HCT116 (cell line): ENCODE measurements around the gene IGFBP4. TPM values are rescaled to one million over a fixed set of nuclear protein-coding genes. Genes with fewer than 3 reads are reported as not detected.

Experiments used
- ATAC-seq: fragments of 200-7000 bp; cut with Tn5 transposase; 2 replicates; pipeline ENCODE4 v1.9.1; 2020; ENCODE audit warnings: mild to moderate bottlenecking, moderate library complexity
- BruUV-seq: library from RNA; stranded (reverse); fragments of 400-500 nt; replicated peaks from 2 replicates; lab custom pipeline; 2021; lab: Mats Ljungman, UMichigan
- CTCF ChIA-PET: fragments of 300-600 bp; sonication (Branson Sonifier 250); formaldehyde crosslinking; loops from one replicate; lab custom pipeline; 2021; ENCODE audit warnings: antibody characterized with exemption; lab: Charles Lee
- POLR2A ChIA-PET: fragments of 300-600, 350-600 bp; sonication (Branson Sonifier 250); formaldehyde crosslinking; loops from one replicate; lab custom pipeline; 2021; ENCODE audit warnings: antibody characterized with exemption; lab: Charles Lee
- RAD21 ChIA-PET, 2 experiments: fragments of 300-600 bp; sonication (Branson Sonifier 250); formaldehyde crosslinking; loops; one replicate each; lab custom pipeline; 2023; ENCODE audit warnings: low total read pairs in 2 of 2; ENCODE audit not compliant: uncharacterized antibody in 2 of 2, unreplicated experiment in 2 of 2, low non-redundant PET in 1 of 2; lab: Charles Lee
- DNase-seq: peaks from one replicate; pipeline ENCODE4 v3.0.0-alpha.2; 2010; ENCODE audit warnings: low read depth, low spot score
- H2AFZ ChIP-seq: fragments of 200-600 bp; shearing (Covaris generic), sonication (generic); 2 replicates; pipeline ENCODE4 v1.6.1; 2017; ENCODE audit warnings: low read depth, mixed run types, mixed read lengths, antibody characterized with exemption, low read length; ENCODE audit not compliant: poor library complexity, severe bottlenecking
- H3K27ac ChIP-seq: 2 replicates; pipeline ENCODE4 v1.5.1; 2012; ENCODE audit warnings: low read depth, low read length
- H3K27me3 ChIP-seq: fragments of 200-600 bp; sonication (generic); 2 replicates; pipeline ENCODE4 v1.6.1; 2016; ENCODE audit warnings: mixed run types, low read length, mixed read lengths; ENCODE audit not compliant: insufficient read depth
- H3K36me3 ChIP-seq, 2 experiments: fragments of 200-500 bp in 1 of 2; fragments of 200-600 bp in 1 of 2; sonication (Bioruptor generic) in 1 of 2; sonication (generic) in 1 of 2; 2 replicates each; pipeline versions ENCODE4 v1.5.1 to v1.6.1; 2014 to 2016; ENCODE audit warnings: low read length in 2 of 2, inconsistent platforms in 1 of 2, mixed read lengths in 1 of 2, mixed run types in 1 of 2; ENCODE audit not compliant: insufficient read depth in 2 of 2, control insufficient read depth in 1 of 2
- H3K4me1 ChIP-seq, 2 experiments: fragments of 200-600 bp in 1 of 2; sonication (generic) in 1 of 2; 2 replicates each; pipeline versions ENCODE4 v1.5.1 to v1.6.1; 2012 to 2017; ENCODE audit warnings: low read length in 2 of 2, inconsistent platforms in 1 of 2, mild to moderate bottlenecking in 1 of 2, mixed read lengths in 1 of 2, mixed run types in 1 of 2, moderate library complexity in 1 of 2; ENCODE audit not compliant: insufficient read depth in 2 of 2, control insufficient read depth in 1 of 2
- H3K4me2 ChIP-seq: fragments of 200-600 bp; sonication (generic); 2 replicates; pipeline ENCODE4 v1.6.1; 2017; ENCODE audit warnings: mixed run types, low read length, mixed read lengths
- H3K4me3 ChIP-seq, 2 experiments: fragments of 200-600 bp in 1 of 2; sonication (generic) in 1 of 2; replicated peaks in 1 of 2; 2 replicates each; pipeline ENCODE4 v1.5.1; 2011 to 2016; ENCODE audit warnings: low read length in 2 of 2, control low read depth in 1 of 2, low read depth in 1 of 2, mild to moderate bottlenecking in 1 of 2, mixed read lengths in 1 of 2, mixed run types in 1 of 2
- H3K79me2 ChIP-seq: fragments of 200-600 bp; sonication (generic); 2 replicates; pipeline ENCODE4 v1.6.1; 2017; ENCODE audit warnings: mild to moderate bottlenecking, mixed run types, low read length, moderate library complexity, mixed read lengths; ENCODE audit not compliant: insufficient read depth
- H3K9ac ChIP-seq: fragments of 200-600 bp; sonication (generic); 2 replicates; pipeline ENCODE4 v1.6.1; 2016; ENCODE audit warnings: low read length, mixed read lengths
- H3K9me2 ChIP-seq: fragments of 200-600 bp; sonication (generic), shearing (Covaris generic); 2 replicates; pipeline ENCODE4 v1.6.1; 2017; ENCODE audit warnings: mixed run types, mild to moderate bottlenecking, moderate library complexity; ENCODE audit not compliant: insufficient read depth
- H3K9me3 ChIP-seq, 2 experiments: fragments of 200-500 bp in 1 of 2; fragments of 200-600 bp in 1 of 2; sonication (Bioruptor generic) in 1 of 2; sonication (generic) in 1 of 2; 2 replicates each; pipeline ENCODE4 v1.6.1; 2014 to 2017; ENCODE audit warnings: low read length in 2 of 2, mixed read lengths in 2 of 2, inconsistent platforms in 1 of 2, low read depth in 1 of 2, mild to moderate bottlenecking in 1 of 2, mixed run types in 1 of 2, moderate library complexity in 1 of 2; ENCODE audit not compliant: control insufficient read depth in 1 of 2, insufficient read depth in 1 of 2
- H4K20me1 ChIP-seq: fragments of 200-600 bp; sonication (generic), shearing (Covaris generic); 2 replicates; pipeline ENCODE4 v1.6.1; 2017; ENCODE audit warnings: mixed run types, mild to moderate bottlenecking, moderate library complexity; ENCODE audit not compliant: insufficient read depth
- ATF3 ChIP-seq: IDR thresholded peaks from 2 replicates; pipeline ENCODE4 v1.6.1; 2012
- CTCF ChIP-seq, 3 experiments: fragments of 200-600 bp in 1 of 3; sonication (generic) in 1 of 3; IDR thresholded peaks in 2 of 3; conservative IDR thresholded peaks in 1 of 3; 2 replicates each; pipeline ENCODE4 v1.5.1; 2012 to 2017; ENCODE audit warnings: low read depth in 2 of 3, low read length in 2 of 3, antibody characterized with exemption in 1 of 3, borderline replicate concordance in 1 of 3, control low read depth in 1 of 3, mild to moderate bottlenecking in 1 of 3, mixed read lengths in 1 of 3, mixed run types in 1 of 3, moderate library complexity in 1 of 3; ENCODE audit not compliant: insufficient read depth in 1 of 3
- EGR1 ChIP-seq: IDR thresholded peaks from 2 replicates; pipeline ENCODE4 v1.6.1; 2012; ENCODE audit warnings: low read depth
- EZH2 ChIP-seq: fragments of 200-600 bp; sonication (generic); IDR thresholded peaks from 2 replicates; pipeline ENCODE4 v1.6.1; 2017; ENCODE audit warnings: antibody characterized with exemption, mixed run types
- FOSL1 ChIP-seq: IDR thresholded peaks from 2 replicates; pipeline ENCODE4 v1.6.1; 2012; ENCODE audit warnings: low read depth
- JUND ChIP-seq: IDR thresholded peaks from 2 replicates; pipeline ENCODE4 v1.6.1; 2012
- POLR2AphosphoS5 ChIP-seq: IDR thresholded peaks from 2 replicates; pipeline ENCODE4 v1.6.1; 2011; ENCODE audit warnings: mild to moderate bottlenecking, low read depth, low read length, moderate library complexity
- RAD21 ChIP-seq: IDR thresholded peaks from 2 replicates; pipeline ENCODE4 v1.6.1; 2012; ENCODE audit warnings: low read depth, mild to moderate bottlenecking
- SIN3A ChIP-seq: IDR thresholded peaks from 2 replicates; pipeline ENCODE4 v1.6.1; 2012; ENCODE audit warnings: low read depth
- ZFX ChIP-seq: fragments of 450-650 bp; IDR thresholded peaks from 2 replicates; pipeline ENCODE4 v1.6.1; 2017
- intact Hi-C: fragments of 100-400 bp; cut with micrococcal nuclease; formaldehyde crosslinking; loops from 2 replicates; pipeline ENCODE4 v1.10.0; 2022
- total RNA-seq: library from RNA; stranded (reverse); gene quantifications from one replicate; pipeline ENCODE4 v1.2.1, GENCODE V29; 2021; ENCODE audit not compliant: unreplicated experiment

The IGFBP4 gene
- total RNA-seq, 1 experiment from 2014 or later, result 2.0 TPM

DNA sequence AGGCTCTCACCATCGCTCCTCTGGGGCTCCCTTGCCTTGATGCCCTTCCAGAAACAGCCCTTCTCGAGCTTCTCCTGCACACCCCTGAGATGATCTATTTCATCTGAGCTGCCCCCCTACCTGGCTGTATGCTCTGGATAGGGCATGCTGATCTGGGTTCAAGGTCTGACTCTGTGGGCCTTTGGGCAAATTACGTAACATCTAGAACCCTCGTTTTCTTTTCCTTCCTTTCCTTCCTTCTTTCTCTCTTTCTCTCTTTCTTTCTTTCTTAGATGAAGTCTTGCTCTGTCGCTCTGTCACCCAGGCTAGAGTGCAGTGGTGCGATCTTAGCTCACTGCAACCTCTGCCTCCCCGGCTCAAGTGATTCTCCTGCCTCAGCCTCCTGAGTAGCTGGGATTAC, 37.9 kb downstream of the IGFBP4 start (continued):
- TF ChIP-seq CTCF (IDR thresholded peaks at IDR 0.05 in 2 of 3, conservative IDR thresholded peaks at IDR 0.05 in 1 of 3; ENCODE audit: borderline replicate concordance in 1 of 3, insufficient read depth in 1 of 3, low read depth in 2 of 3, low read length in 2 of 3) (no peak), JUND (no peak), POLR2AphosphoS5 (no peak), ATF3 (no peak), RAD21 (no peak), FOSL1 (no peak), EGR1 (no peak), ZFX (no peak)

GRCh38 chr17:40482722-40483121, 39.5 kb downstream of the IGFBP4 start:
- H3K27me3 ChIP-seq, result no peaks in the 10 kb centered on the region
- peaks cover 4 to 14% of the 10 kb centered on the region in 2 experiments; a peak in 3 of 4 replicates for H3K36me3 ChIP-seq
- POLR2A ChIA-PET, result interaction anchor here (1.0 kb wide), 1 partner anchor 16 kb away, joined by 3 read pairs; no protein-coding TSS in a partner anchor
- H3K4me3 ChIP-seq, result no peak overlapping the region
- no peaks in the 10 kb centered on the region for H3K9me3 ChIP-seq
- H3K4me2 ChIP-seq, result peak overlapping the region; percentile 51
- H3K9me2 ChIP-seq, result no peaks in the 10 kb centered on the region
- TF ChIP-seq POLR2AphosphoS5 (no peak), ZFX (no peak), SIN3A (no peak), JUND (no peak), EZH2 (no peak)
- no TSS peak for BruUV-seq
- DNase-seq (no peak), ATAC-seq (peak; percentile 13)
- H3K9ac ChIP-seq, result peak overlapping the region; percentile 19
- RAD21 ChIA-PET, result no interaction called here
- peaks cover 71 to 87% of the 10 kb centered on the region in 2 experiments for H3K4me1 ChIP-seq
- H2AFZ ChIP-seq, result no peak overlapping the region
- intact Hi-C loops, result no loop called here
- H4K20me1 ChIP-seq, result no peaks in the 10 kb centered on the region
- CTCF ChIA-PET, result no interaction called here
- H3K79me2 ChIP-seq, result no peaks in the 10 kb centered on the region
- peak overlapping the region; percentile 12; the same call in 1 of the 2 replicates for H3K27ac ChIP-seq
